SK-N-SH treated with all-trans-retinoic acid at 6 μM for 48 hours (cell line): Measurements from ENCODE around the gene DENND4C.

Experiments used
- ATAC-seq: fragments of 200-7000 bp; cut with Tn5 transposase; 3 replicates; pipeline ENCODE4 v1.9.1; 2020; ENCODE audit warnings: mild to moderate bottlenecking, moderate library complexity
- CREB5 ChIP-seq: fragments of 250-450 bp; sonication (Bioruptor Pico); IDR thresholded peaks from 2 replicates; pipeline ENCODE4 v1.5.1; 2020; ENCODE audit warnings: low read depth, mild to moderate bottlenecking, moderate library complexity
- CSRNP3 ChIP-seq: fragments of 250-450 bp; sonication (Bioruptor Pico); IDR thresholded peaks from 2 replicates; pipeline ENCODE4 v1.5.1; 2021; ENCODE audit warnings: mild to moderate bottlenecking, moderate library complexity
- ESRRG ChIP-seq: fragments of 250-450 bp; sonication (Bioruptor Pico); IDR thresholded peaks from 2 replicates; pipeline ENCODE4 v1.6.1; 2021; ENCODE audit warnings: mild to moderate bottlenecking
- GLIS3 ChIP-seq: fragments of 250-450 bp; sonication (Bioruptor Pico); IDR thresholded peaks from 2 replicates; pipeline ENCODE4 v1.5.0; 2020; ENCODE audit warnings: mild to moderate bottlenecking, moderate library complexity
- ISL1 ChIP-seq: fragments of 250-450 bp; sonication (Bioruptor Pico); IDR thresholded peaks from 2 replicates; pipeline ENCODE4 v2.1.2; 2022; ENCODE audit warnings: mild to moderate bottlenecking, moderate library complexity
- OSR1 ChIP-seq: fragments of 250-450 bp; sonication (Bioruptor Pico); IDR thresholded peaks from 2 replicates; pipeline ENCODE4 v1.8.0; 2022; ENCODE audit warnings: moderate library complexity, mild to moderate bottlenecking, inconsistent platforms
- PATZ1 ChIP-seq: fragments of 250-450 bp; sonication (Bioruptor Pico); IDR thresholded peaks from 2 replicates; pipeline ENCODE4 v1.8.0; 2020; ENCODE audit warnings: mild to moderate bottlenecking, moderate library complexity, borderline replicate concordance
- POU6F1 ChIP-seq: fragments of 250-450 bp; sonication (Bioruptor Pico); IDR thresholded peaks from 2 replicates; pipeline ENCODE4 v1.8.0; 2021; ENCODE audit warnings: low read depth, mild to moderate bottlenecking, moderate library complexity, borderline replicate concordance
- PPARA ChIP-seq: fragments of 250-450 bp; sonication (Bioruptor Pico); IDR thresholded peaks from 2 replicates; pipeline ENCODE4 v1.5.0; 2020; ENCODE audit warnings: mild to moderate bottlenecking, borderline replicate concordance
- RARB ChIP-seq: fragments of 250-450 bp; sonication (Bioruptor Pico); IDR thresholded peaks from 2 replicates; pipeline ENCODE4 v1.8.0; 2021; ENCODE audit warnings: mild to moderate bottlenecking, moderate library complexity
- SNAI2 ChIP-seq: fragments of 250-450 bp; sonication (Bioruptor Pico); IDR thresholded peaks from 2 replicates; pipeline ENCODE4 v1.5.0; 2020; ENCODE audit warnings: mild to moderate bottlenecking, moderate library complexity
- TCF4 ChIP-seq: fragments of 250-450 bp; sonication (Bioruptor Pico); IDR thresholded peaks from 2 replicates; pipeline ENCODE4 v1.8.0; 2021; ENCODE audit warnings: mild to moderate bottlenecking, moderate library complexity, borderline replicate concordance
- TOX ChIP-seq: fragments of 250-450 bp; sonication (Bioruptor Pico); IDR thresholded peaks from 2 replicates; pipeline ENCODE4 v1.8.0; 2021; ENCODE audit warnings: mild to moderate bottlenecking, moderate library complexity, borderline replicate concordance
- TSHZ2 ChIP-seq: fragments of 250-450 bp; sonication (Bioruptor Pico); IDR thresholded peaks from 2 replicates; pipeline ENCODE4 v1.5.0; 2020; ENCODE audit warnings: mild to moderate bottlenecking, moderate library complexity
- ZC3H10 ChIP-seq: fragments of 250-450 bp; sonication (Bioruptor Pico); IDR thresholded peaks from 2 replicates; pipeline ENCODE4 v1.5.1; 2021; ENCODE audit warnings: mild to moderate bottlenecking, moderate library complexity
- ZFP3 ChIP-seq: fragments of 250-450 bp; sonication (Bioruptor Pico); IDR thresholded peaks from 2 replicates; pipeline ENCODE4 v1.5.0; 2020; ENCODE audit warnings: mild to moderate bottlenecking, moderate library complexity
- ZFP30 ChIP-seq: fragments of 450-650 bp; formaldehyde crosslinking; IDR thresholded peaks from 2 replicates; pipeline ENCODE4 v1.5.0; 2022; ENCODE audit warnings: mild to moderate bottlenecking, moderate library complexity
- ZNF565 ChIP-seq: fragments of 450-650 bp; formaldehyde crosslinking; conservative IDR thresholded peaks from 2 replicates; pipeline ENCODE4 v1.5.0; 2020; ENCODE audit warnings: low read depth, mild to moderate bottlenecking, moderate library complexity
- ZNF70 ChIP-seq: fragments of 450-650 bp; formaldehyde crosslinking; IDR thresholded peaks from 2 replicates; pipeline ENCODE4 v1.5.0; 2020; ENCODE audit warnings: mild to moderate bottlenecking, moderate library complexity
- ZNF8 ChIP-seq: fragments of 450-650 bp; formaldehyde crosslinking; IDR thresholded peaks from 2 replicates; pipeline ENCODE4 v1.5.0; 2020; ENCODE audit warnings: mild to moderate bottlenecking, moderate library complexity

DENND4C gene

GRCh38 chr9:19405771-19406170 is 175.3 kb downstream of the DENND4C start (continued):
- TF ChIP-seq POU6F1 (CRISPR knock-in tag) (no peak), ZC3H10 (CRISPR knock-in tag) (no peak), ZNF8 (CRISPR knock-in tag) (no peak), SNAI2 (CRISPR knock-in tag) (no peak), GLIS3 (CRISPR knock-in tag) (no peak)

- ATAC-seq, result no peak; the same call in 1 of the 3 replicates
- TF ChIP-seq CSRNP3 (CRISPR knock-in tag) (no peak), CREB5 (CRISPR knock-in tag) (no peak), TOX (CRISPR knock-in tag) (no peak), TCF4 (CRISPR knock-in tag) (no peak), PATZ1 (CRISPR knock-in tag) (no peak), ISL1 (CRISPR knock-in tag) (no peak), TSHZ2 (CRISPR knock-in tag) (no peak), GLIS3 (CRISPR knock-in tag) (no peak), ZNF8 (CRISPR knock-in tag) (no peak), OSR1 (CRISPR knock-in tag) (no peak), POU6F1 (CRISPR knock-in tag) (no peak), SNAI2 (CRISPR knock-in tag) (no peak), ZNF70 (no peak), ZFP30 (CRISPR knock-in tag) (no peak)
- TF ChIP-seq, all 23 proteins: peak for 0
These were observed 177.8 kb downstream of the DENND4C start for GRCh38 chr9:19408316-19408692.

GRCh38 chr9:19408693-19409400 is 178.4 kb downstream of the DENND4C start, which contains the start of gene ACER2:
Gene ACER2, plus strand, starts transcription at chr9:19409009. Its CDS starts 76 bp downstream, at chr9:19409085.
- ATAC-seq, result peak; percentile 94
- TF ChIP-seq RARB (CRISPR knock-in tag) (no peak), ZFP3 (CRISPR knock-in tag) (no peak), ZC3H10 (CRISPR knock-in tag) (no peak), CREB5 (CRISPR knock-in tag) (no peak), GLIS3 (CRISPR knock-in tag) (no peak), ESRRG (CRISPR knock-in tag) (no peak), TCF4 (CRISPR knock-in tag) (no peak), PPARA (CRISPR knock-in tag) (no peak), ZFP30 (CRISPR knock-in tag) (no peak), ZNF565 (no peak), OSR1 (CRISPR knock-in tag) (no peak), CSRNP3 (CRISPR knock-in tag) (no peak), ISL1 (CRISPR knock-in tag) (no peak), SNAI2 (CRISPR knock-in tag) (no peak)
- TF ChIP-seq, all 23 proteins: peak for 0
